ENCODE results near the gene GSTA1.

DNA sequence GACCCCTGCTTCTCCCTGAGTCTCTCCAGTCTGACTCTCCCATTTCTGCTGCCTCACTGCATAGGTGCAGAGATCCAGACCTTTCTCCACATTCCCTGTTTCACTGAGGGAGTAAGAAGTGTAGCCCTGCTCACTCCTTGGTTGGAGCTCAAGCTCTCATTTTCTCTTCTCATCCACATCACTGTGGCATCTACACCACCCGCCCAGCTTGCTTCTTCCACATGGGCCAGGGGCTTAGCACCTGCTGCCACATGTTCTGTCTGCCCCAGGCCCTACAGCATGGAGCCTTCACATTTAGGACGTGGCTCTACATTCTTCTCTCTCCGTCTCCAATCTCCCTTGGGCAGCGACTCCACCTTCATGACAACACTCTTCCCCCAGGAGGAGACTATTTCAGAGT, 45.5 kb upstream of the GSTA1 start:
- TF ChIP-seq, protein P1, sequence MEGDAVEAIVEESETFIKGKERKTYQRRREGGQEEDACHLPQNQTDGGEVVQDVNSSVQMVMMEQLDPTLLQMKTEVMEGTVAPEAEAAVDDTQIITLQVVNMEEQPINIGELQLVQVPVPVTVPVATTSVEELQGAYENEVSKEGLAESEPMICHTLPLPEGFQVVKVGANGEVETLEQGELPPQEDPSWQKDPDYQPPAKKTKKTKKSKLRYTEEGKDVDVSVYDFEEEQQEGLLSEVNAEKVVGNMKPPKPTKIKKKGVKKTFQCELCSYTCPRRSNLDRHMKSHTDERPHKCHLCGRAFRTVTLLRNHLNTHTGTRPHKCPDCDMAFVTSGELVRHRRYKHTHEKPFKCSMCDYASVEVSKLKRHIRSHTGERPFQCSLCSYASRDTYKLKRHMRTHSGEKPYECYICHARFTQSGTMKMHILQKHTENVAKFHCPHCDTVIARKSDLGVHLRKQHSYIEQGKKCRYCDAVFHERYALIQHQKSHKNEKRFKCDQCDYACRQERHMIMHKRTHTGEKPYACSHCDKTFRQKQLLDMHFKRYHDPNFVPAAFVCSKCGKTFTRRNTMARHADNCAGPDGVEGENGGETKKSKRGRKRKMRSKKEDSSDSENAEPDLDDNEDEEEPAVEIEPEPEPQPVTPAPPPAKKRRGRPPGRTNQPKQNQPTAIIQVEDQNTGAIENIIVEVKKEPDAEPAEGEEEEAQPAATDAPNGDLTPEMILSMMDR (conservative IDR thresholded peaks at IDR 0.05 in 1 of 2, IDR thresholded peaks at IDR 0.05 in 1 of 2; ENCODE audit: extremely low read depth in 1 of 2, insufficient read depth in 1 of 2, low read depth in 1 of 2, low read length in 2 of 2): no peak
- TF ChIP-seq EZH2 (IDR thresholded peaks at IDR 0.05; ENCODE audit: borderline replicate concordance, low read length): no peak

Measured in mammary epithelial cell (primary cell).